ENCODE data around the gene MAPK8IP1. TPM values are rescaled to one million over a fixed set of nuclear protein-coding genes. Genes with fewer than 3 reads are reported as not detected.

Gene MAPK8IP1
- total and polyA plus RNA-seq, 2 donors (not counting 3 experiments of a cell fraction or from before 2014, with no cell fraction given), result 4.1 to 4.8 TPM

DNA sequence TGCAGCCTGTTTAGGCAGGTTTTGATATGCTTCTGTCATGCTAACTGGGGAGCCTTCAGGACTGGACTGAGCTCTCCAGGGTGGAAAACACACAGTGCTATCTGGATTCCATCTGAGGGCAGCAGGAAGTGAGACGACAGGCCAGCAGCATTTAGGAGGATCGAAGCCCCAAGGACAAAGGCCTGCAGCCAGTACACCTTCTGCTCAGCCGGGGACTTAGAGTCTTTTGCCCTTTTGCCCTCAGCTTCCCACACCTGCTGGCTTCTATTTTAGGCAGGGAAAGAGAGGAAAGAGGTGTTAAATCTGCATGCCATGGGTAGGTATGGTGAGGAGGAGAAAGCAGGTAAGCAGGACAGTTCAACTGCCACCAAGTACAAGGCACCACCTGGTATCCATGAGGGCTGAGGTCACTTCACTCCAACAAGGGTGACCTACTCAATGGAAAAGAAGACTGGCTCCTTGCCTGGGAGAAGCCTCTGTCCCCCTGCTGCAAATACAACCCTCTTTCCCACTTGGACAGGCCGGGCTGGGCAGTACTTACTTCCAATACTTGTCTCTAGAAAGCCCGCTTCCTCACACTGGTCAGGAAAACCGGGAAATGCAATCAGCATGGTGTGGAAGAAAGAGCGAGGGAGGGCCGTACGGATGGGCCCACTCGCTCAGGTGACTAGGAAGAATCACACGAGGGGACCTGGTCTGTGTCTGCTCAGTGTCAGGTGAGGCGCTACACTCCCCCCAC lies 49.3 kb downstream of the MAPK8IP1 start:
- intact Hi-C loops (cut with micrococcal nuclease) (no loop called here), dilution Hi-C loops (cut with MboI; ENCODE audit: extremely low pct_ligation_motif_present, low sequenced_read_pairs) (no loop called here)
- Histone ChIP-seq H3K79me2 (ENCODE audit: control insufficient read depth, insufficient read depth, low read length) (no peaks in the 10 kb centered on the region), H3K4me3 (replicated peaks in 1 of 3; ENCODE audit: insufficient read depth in 1 of 3, low read depth in 1 of 3, low read length in 3 of 3) (no peak overlapping the region), H3K4me2 (ENCODE audit: insufficient read depth, low read length) (no peak overlapping the region), H3K9me1 (replicated peaks; ENCODE audit: control insufficient read depth, extremely low read depth, insufficient read depth, low read length) (no peaks in the 10 kb centered on the region), H4K20me1 (replicated peaks; ENCODE audit: control insufficient read depth, extremely low read depth, insufficient read depth, low read length) (no peaks in the 10 kb centered on the region), H3K9ac (replicated peaks; ENCODE audit: extremely low read depth, insufficient read depth, low read length) (no peak overlapping the region), H3K4me1 (ENCODE audit: control insufficient read depth, extremely low read depth, insufficient read depth, low read length) (no peaks in the 10 kb centered on the region), H3K27ac (ENCODE audit: insufficient read depth, low read depth, low read length) (no peak overlapping the region), H2AFZ (ENCODE audit: low read depth, low read length) (no peak overlapping the region), H3K27me3 (ENCODE audit: control insufficient read depth in 2 of 2, insufficient read depth in 2 of 2, low read length in 2 of 2) (no peaks in the 10 kb centered on the region), H3K9me3 (replicated peaks; ENCODE audit: control insufficient read depth, insufficient read depth, low read length) (no peaks in the 10 kb centered on the region), H3K36me3 (ENCODE audit: control insufficient read depth in 2 of 2, extremely low read depth in 1 of 2, insufficient read depth in 2 of 2, low read length in 2 of 2) (peaks cover 0 to 35% of the 10 kb centered on the region in 2 experiments)
- no TSS peak for BruUV-seq (replicated peaks)
- TF ChIP-seq GATA2 (IDR thresholded peaks at IDR 0.05; ENCODE audit: insufficient read depth, insufficient read length, low read depth, low read length) (no peak), EZH2 (IDR thresholded peaks at IDR 0.05; ENCODE audit: borderline replicate concordance, low read depth, low read length, severe bottlenecking) (no peak), POLR2AphosphoS5 (IDR thresholded peaks at IDR 0.05; ENCODE audit: insufficient read depth, low read depth, low read length) (no peak), POLR2A (IDR thresholded peaks at IDR 0.05; ENCODE audit: low read depth, low read length) (no peak), JUN (IDR thresholded peaks at IDR 0.05; ENCODE audit: borderline replicate concordance, insufficient read depth, insufficient read length, low read depth) (no peak), FOS (IDR thresholded peaks at IDR 0.05; ENCODE audit: borderline replicate concordance, insufficient read depth, low read length) (no peak), MYC (IDR thresholded peaks at IDR 0.05; ENCODE audit: low read depth, low read length) (no peak)
- TF ChIP-seq, protein P1, sequence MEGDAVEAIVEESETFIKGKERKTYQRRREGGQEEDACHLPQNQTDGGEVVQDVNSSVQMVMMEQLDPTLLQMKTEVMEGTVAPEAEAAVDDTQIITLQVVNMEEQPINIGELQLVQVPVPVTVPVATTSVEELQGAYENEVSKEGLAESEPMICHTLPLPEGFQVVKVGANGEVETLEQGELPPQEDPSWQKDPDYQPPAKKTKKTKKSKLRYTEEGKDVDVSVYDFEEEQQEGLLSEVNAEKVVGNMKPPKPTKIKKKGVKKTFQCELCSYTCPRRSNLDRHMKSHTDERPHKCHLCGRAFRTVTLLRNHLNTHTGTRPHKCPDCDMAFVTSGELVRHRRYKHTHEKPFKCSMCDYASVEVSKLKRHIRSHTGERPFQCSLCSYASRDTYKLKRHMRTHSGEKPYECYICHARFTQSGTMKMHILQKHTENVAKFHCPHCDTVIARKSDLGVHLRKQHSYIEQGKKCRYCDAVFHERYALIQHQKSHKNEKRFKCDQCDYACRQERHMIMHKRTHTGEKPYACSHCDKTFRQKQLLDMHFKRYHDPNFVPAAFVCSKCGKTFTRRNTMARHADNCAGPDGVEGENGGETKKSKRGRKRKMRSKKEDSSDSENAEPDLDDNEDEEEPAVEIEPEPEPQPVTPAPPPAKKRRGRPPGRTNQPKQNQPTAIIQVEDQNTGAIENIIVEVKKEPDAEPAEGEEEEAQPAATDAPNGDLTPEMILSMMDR (IDR thresholded peaks at IDR 0.05; ENCODE audit: extremely low read depth in 1 of 2, insufficient read depth in 1 of 2, low read depth in 1 of 2, low read length in 2 of 2), result no peak
- TF ChIP-seq, protein P2, sequence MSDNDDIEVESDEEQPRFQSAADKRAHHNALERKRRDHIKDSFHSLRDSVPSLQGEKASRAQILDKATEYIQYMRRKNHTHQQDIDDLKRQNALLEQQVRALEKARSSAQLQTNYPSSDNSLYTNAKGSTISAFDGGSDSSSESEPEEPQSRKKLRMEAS (IDR thresholded peaks at IDR 0.05; ENCODE audit: insufficient read depth, insufficient read length), result no peak
- FAIRE-seq, result no peak
- ChIA-PET CTCF (no interaction called here), POLR2A (no interaction called here)
- DNase-seq (ENCODE audit: low read depth, low spot score), result no peak
